Hepatocyte (in vitro differentiated cells): ENCODE measurements around the gene LMTK2. TPM values are rescaled to one million over a fixed set of nuclear protein-coding genes. Genes with fewer than 3 reads are reported as not detected.
A peak's percentile ranks its signal among the peaks of the same experiment; 100 is the strongest.

Experiments used
- DNase-seq: peaks from one replicate; pipeline ENCODE4 v3.0.0-alpha.2; 2016; ENCODE audit warnings: low spot score
- H2AFZ ChIP-seq: fragments of 200-600 bp; sonication (generic); 2 replicates; pipeline ENCODE4 v1.6.0; 2016; ENCODE audit warnings: antibody characterized with exemption, mild to moderate bottlenecking
- H3K27ac ChIP-seq: fragments of 200-600 bp; sonication (generic); 2 replicates; pipeline ENCODE4 v1.5.1; 2016; ENCODE audit warnings: mild to moderate bottlenecking
- H3K27me3 ChIP-seq: fragments of 200-600 bp; sonication (generic); 2 replicates; pipeline ENCODE4 v1.6.1; 2016
- H3K36me3 ChIP-seq: fragments of 200-600 bp; sonication (generic); replicated peaks from 2 replicates; pipeline ENCODE4 v1.5.1; 2016; ENCODE audit warnings: low read depth; ENCODE audit not compliant: insufficient read depth
- H3K4me1 ChIP-seq: fragments of 200-600 bp; sonication (generic); 2 replicates; pipeline ENCODE4 v1.5.1; 2016; ENCODE audit warnings: mild to moderate bottlenecking, moderate library complexity; ENCODE audit not compliant: insufficient read depth
- H3K4me2 ChIP-seq: fragments of 200-600 bp; sonication (generic); 2 replicates; pipeline ENCODE4 v1.6.0; 2016
- H3K4me3 ChIP-seq: fragments of 200-600 bp; sonication (generic); 2 replicates; pipeline ENCODE4 v1.5.1; 2016; ENCODE audit warnings: mild to moderate bottlenecking
- H3K79me2 ChIP-seq: fragments of 200-600 bp; sonication (generic); 2 replicates; pipeline ENCODE4 v1.6.0; 2017; ENCODE audit warnings: mild to moderate bottlenecking
- H3K9me2 ChIP-seq: fragments of 200-600 bp; sonication (generic); replicated peaks from 2 replicates; pipeline ENCODE4 v1.6.0; 2017; ENCODE audit warnings: mild to moderate bottlenecking; ENCODE audit not compliant: insufficient read depth
- H3K9me3 ChIP-seq: fragments of 200-600 bp; sonication (generic); 2 replicates; pipeline ENCODE4 v1.5.1; 2016; ENCODE audit warnings: low read depth, mild to moderate bottlenecking
- H4K20me1 ChIP-seq: fragments of 200-600 bp; sonication (generic); 2 replicates; pipeline ENCODE4 v1.6.0; 2016; ENCODE audit warnings: mild to moderate bottlenecking; ENCODE audit not compliant: insufficient read depth, poor library complexity, severe bottlenecking
- EZH2 ChIP-seq: fragments of 200-600 bp; sonication (generic); IDR thresholded peaks from 2 replicates; pipeline ENCODE4 v1.6.1; 2016; ENCODE audit warnings: antibody characterized with exemption, mild to moderate bottlenecking, borderline replicate concordance
- EZH2phosphoT487 ChIP-seq: fragments of 200-600 bp; sonication (generic); IDR thresholded peaks from one replicate; pipeline ENCODE4 v1.6.1; 2018; ENCODE audit warnings: antibody characterized with exemption, mild to moderate bottlenecking, low read depth, moderate library complexity; ENCODE audit not compliant: unreplicated experiment, severe bottlenecking
- WGBS: methylation state at CpG from one replicate; pipeline ENCODE4 v1.1.6; 2016; ENCODE audit warnings: low lambda C conversion rate; ENCODE audit errors: missing lambda C conversion rate; 5-methylcytosine and 5-hydroxymethylcytosine counted together
- polyA plus RNA-seq: library from polyadenylated mRNA; unstranded; fragments of >200 nt; fragmentation: Nextera tagmentation; extraction: Ambion mirVana; gene quantifications from 2 replicates; pipeline ENCODE4 v1.2.1, GENCODE V29; 2016
- total RNA-seq: library from RNA; depleted of rRNA; stranded (reverse); fragments of >200 nt; gene quantifications from 2 replicates; pipeline ENCODE4 v1.2.3, GENCODE V29; 2014
- TF ChIP-seq, protein P1 (sequence below): fragments of 200-600 bp; sonication (generic); IDR thresholded peaks from 2 replicates; pipeline ENCODE4 v1.5.1; 2016; ENCODE audit warnings: antibody characterized with exemption, mild to moderate bottlenecking; ENCODE audit not compliant: poor library complexity

The LMTK2 gene
- total and polyA plus RNA-seq, 2 experiments from 2014 or later, result 5.0 to 13.1 TPM

GRCh38 chr7:98211676-98212531, 105.2 kb downstream of the LMTK2 start:
- no peak overlapping the region for H3K27ac ChIP-seq
- H3K79me2 ChIP-seq, result no peaks in the 10 kb centered on the region
- H2AFZ ChIP-seq, result no peak overlapping the region
- H3K27me3 ChIP-seq, result no peaks in the 10 kb centered on the region
- TF ChIP-seq EZH2, result no peak
- DNase-seq, result no peak
- H4K20me1 ChIP-seq, result no peaks in the 10 kb centered on the region
- no peaks in the 10 kb centered on the region for H3K4me1 ChIP-seq
- H3K9me3 ChIP-seq, result no peaks in the 10 kb centered on the region
- H3K4me3 ChIP-seq, result peak overlapping the region; percentile 29
- H3K9me2 ChIP-seq, result no peaks in the 10 kb centered on the region
- H3K4me2 ChIP-seq, result peak overlapping the region; percentile 96
- no peaks in the 10 kb centered on the region for H3K36me3 ChIP-seq
- 82% methylated on average over 36 of the region's 49 CpGs for whole genome bisulfite sequencing

- Histone ChIP-seq H4K20me1 (no peaks in the 10 kb centered on the region), H2AFZ (no peak overlapping the region), H3K4me1 (no peaks in the 10 kb centered on the region), H3K36me3 (no peaks in the 10 kb centered on the region), H3K4me2 (no peak overlapping the region), H3K27me3 (no peaks in the 10 kb centered on the region), H3K4me3 (no peak overlapping the region), H3K9me2 (no peaks in the 10 kb centered on the region), H3K79me2 (no peaks in the 10 kb centered on the region), H3K9me3 (no peaks in the 10 kb centered on the region), H3K27ac (no peak overlapping the region)
- TF ChIP-seq EZH2phosphoT487, result no peak
- TF ChIP-seq EZH2, result no peak
- TF ChIP-seq, protein P1, sequence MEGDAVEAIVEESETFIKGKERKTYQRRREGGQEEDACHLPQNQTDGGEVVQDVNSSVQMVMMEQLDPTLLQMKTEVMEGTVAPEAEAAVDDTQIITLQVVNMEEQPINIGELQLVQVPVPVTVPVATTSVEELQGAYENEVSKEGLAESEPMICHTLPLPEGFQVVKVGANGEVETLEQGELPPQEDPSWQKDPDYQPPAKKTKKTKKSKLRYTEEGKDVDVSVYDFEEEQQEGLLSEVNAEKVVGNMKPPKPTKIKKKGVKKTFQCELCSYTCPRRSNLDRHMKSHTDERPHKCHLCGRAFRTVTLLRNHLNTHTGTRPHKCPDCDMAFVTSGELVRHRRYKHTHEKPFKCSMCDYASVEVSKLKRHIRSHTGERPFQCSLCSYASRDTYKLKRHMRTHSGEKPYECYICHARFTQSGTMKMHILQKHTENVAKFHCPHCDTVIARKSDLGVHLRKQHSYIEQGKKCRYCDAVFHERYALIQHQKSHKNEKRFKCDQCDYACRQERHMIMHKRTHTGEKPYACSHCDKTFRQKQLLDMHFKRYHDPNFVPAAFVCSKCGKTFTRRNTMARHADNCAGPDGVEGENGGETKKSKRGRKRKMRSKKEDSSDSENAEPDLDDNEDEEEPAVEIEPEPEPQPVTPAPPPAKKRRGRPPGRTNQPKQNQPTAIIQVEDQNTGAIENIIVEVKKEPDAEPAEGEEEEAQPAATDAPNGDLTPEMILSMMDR, result no peak
- WGBS, result 97% methylated on average over 29 of the region's 30 CpGs
- no peak for DNase-seq
These were observed 105.9 kb downstream of the LMTK2 start for GRCh38 chr7:98212532-98213041.

DNA sequence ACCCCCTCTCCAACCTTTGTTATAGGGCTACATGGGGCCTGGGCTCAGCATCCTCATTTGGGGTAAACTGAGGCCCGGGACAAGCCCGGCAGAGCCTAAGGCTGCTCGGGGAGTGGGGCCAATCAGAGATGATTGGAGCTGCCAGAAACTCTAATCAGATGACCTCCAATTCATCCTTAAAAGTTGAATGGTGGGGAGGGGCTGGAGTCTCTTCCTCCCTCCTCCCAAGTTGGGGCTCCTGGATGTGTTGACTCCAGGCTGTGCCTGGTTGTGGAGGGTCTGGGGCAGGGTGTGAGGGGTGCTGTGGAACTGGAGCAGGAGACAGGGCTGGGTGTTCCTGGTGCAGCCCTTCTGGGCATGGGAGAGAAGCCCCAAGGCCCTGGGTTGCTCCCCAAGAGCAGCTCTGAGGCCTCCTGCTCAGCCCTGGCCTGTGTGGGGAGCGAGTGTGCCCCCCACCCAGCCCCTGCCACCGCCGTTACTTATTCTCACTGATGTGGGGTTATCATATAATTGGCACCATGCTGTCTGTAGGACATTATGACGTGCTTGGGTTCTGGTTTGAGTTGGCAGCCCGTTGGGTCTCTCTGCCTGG, 106.7 kb downstream of the LMTK2 start:
- Histone ChIP-seq H3K4me2 (no peak overlapping the region), H2AFZ (no peak overlapping the region), H3K27ac (no peak overlapping the region), H3K36me3 (no peaks in the 10 kb centered on the region), H3K79me2 (no peaks in the 10 kb centered on the region), H3K4me1 (no peaks in the 10 kb centered on the region), H3K4me3 (no peak overlapping the region), H3K27me3 (no peaks in the 10 kb centered on the region), H3K9me2 (no peaks in the 10 kb centered on the region), H4K20me1 (no peaks in the 10 kb centered on the region), H3K9me3 (no peaks in the 10 kb centered on the region)
- TF ChIP-seq, protein P1, result no peak
- TF ChIP-seq EZH2 (no peak), EZH2phosphoT487 (no peak)
- 98% methylated on average over 8 of the region's 8 CpGs for WGBS
- DNase-seq, result no peak
